Endothelial cell of umbilical vein (primary cell): Measurements from ENCODE around the gene ARFGEF3. TPM values are rescaled to one million over a fixed set of nuclear protein-coding genes. Genes with fewer than 3 reads are reported as not detected.

Source experiments
- BruUV-seq: library from RNA; stranded (reverse); fragments of 400-500 nt; replicated peaks from 2 replicates; lab custom pipeline; 2021; lab: Mats Ljungman, UMichigan
- CTCF ChIA-PET: fragments of 300-600, 350-600 bp; sonication (Branson Sonifier 250); formaldehyde crosslinking; loops from one replicate; lab custom pipeline; 2021; ENCODE audit warnings: antibody characterized with exemption, inconsistent platforms; lab: Charles Lee
- POLR2A ChIA-PET: fragments of 300-600, 350-600 bp; sonication (Branson Sonifier 250); formaldehyde crosslinking; loops from one replicate; lab custom pipeline; 2021; ENCODE audit warnings: antibody characterized with exemption, inconsistent platforms; lab: Charles Lee
- DNase-seq: peaks from one replicate; pipeline ENCODE4 v3.0.0-alpha.2; 2011; ENCODE audit warnings: low read depth, low spot score
- FAIRE-seq: peaks from 2 replicates; lab custom pipeline; 2011; peaks lifted over from hg19 to GRCh38; lab: Jason Lieb, UNC
- H2AFZ ChIP-seq: 2 replicates; pipeline ENCODE4 v1.6.0; 2012; ENCODE audit warnings: low read depth, low read length, control low read depth, inconsistent platforms
- H3K27ac ChIP-seq: 2 replicates; pipeline ENCODE4 v1.5.1; 2011; ENCODE audit warnings: low read depth, mild to moderate bottlenecking, control low read depth, low read length, moderate library complexity; ENCODE audit not compliant: insufficient read depth
- H3K27me3 ChIP-seq, 2 experiments: 2 replicates each; pipeline versions ENCODE4 v1.6.0 to v1.6.1; 2011; ENCODE audit warnings: low read length in 2 of 2, mixed read lengths in 1 of 2; ENCODE audit not compliant: control insufficient read depth in 2 of 2, insufficient read depth in 2 of 2
- H3K36me3 ChIP-seq, 2 experiments: 2 replicates in 1 of 2; 3 replicates in 1 of 2; pipeline ENCODE4 v1.5.1; 2011; ENCODE audit warnings: low read length in 2 of 2, mild to moderate bottlenecking in 1 of 2, moderate library complexity in 1 of 2; ENCODE audit not compliant: control insufficient read depth in 2 of 2, insufficient read depth in 2 of 2; ENCODE audit errors: extremely low read depth in 1 of 2
- H3K4me1 ChIP-seq: 3 replicates; pipeline ENCODE4 v1.5.1; 2011; ENCODE audit warnings: mild to moderate bottlenecking, low read length; ENCODE audit not compliant: control insufficient read depth, insufficient read depth; ENCODE audit errors: extremely low read depth
- H3K4me2 ChIP-seq: 2 replicates; pipeline ENCODE4 v1.6.1; 2011; ENCODE audit warnings: low read length, control low read depth, mixed read lengths; ENCODE audit not compliant: insufficient read depth
- H3K4me3 ChIP-seq, 3 experiments: fragments of 200-600 bp in 1 of 3; sonication (generic), shearing (Covaris generic) in 1 of 3; replicated peaks in 1 of 3; 2 replicates each; pipeline ENCODE4 v1.5.1; 2011 to 2016; ENCODE audit warnings: control low read depth in 3 of 3, low read length in 3 of 3, mild to moderate bottlenecking in 2 of 3, inconsistent platforms in 1 of 3, low read depth in 1 of 3, moderate library complexity in 1 of 3; ENCODE audit not compliant: insufficient read depth in 1 of 3
- H3K79me2 ChIP-seq: 2 replicates; pipeline ENCODE4 v1.6.0; 2012; ENCODE audit warnings: low read length, inconsistent platforms; ENCODE audit not compliant: control insufficient read depth, insufficient read depth
- H3K9ac ChIP-seq: replicated peaks from 2 replicates; pipeline ENCODE3; 2011; ENCODE audit warnings: low read length, control low read depth; ENCODE audit not compliant: insufficient read depth; ENCODE audit errors: extremely low read depth
- H3K9me1 ChIP-seq: replicated peaks from 3 replicates; pipeline ENCODE4 v1.6.0; 2011; ENCODE audit warnings: mild to moderate bottlenecking, low read length; ENCODE audit not compliant: control insufficient read depth, insufficient read depth; ENCODE audit errors: extremely low read depth
- H3K9me3 ChIP-seq: replicated peaks from 2 replicates; pipeline ENCODE4 v1.5.1; 2012; ENCODE audit warnings: low read length, inconsistent platforms; ENCODE audit not compliant: control insufficient read depth, insufficient read depth
- H4K20me1 ChIP-seq: replicated peaks from 2 replicates; pipeline ENCODE3; 2011; ENCODE audit warnings: mild to moderate bottlenecking, low read length; ENCODE audit not compliant: control insufficient read depth, insufficient read depth; ENCODE audit errors: extremely low read depth
- EZH2 ChIP-seq: IDR thresholded peaks from 2 replicates; pipeline ENCODE4 v1.6.1; 2012; ENCODE audit warnings: borderline replicate concordance, low read depth, mild to moderate bottlenecking, moderate library complexity, low read length, inconsistent platforms; ENCODE audit not compliant: severe bottlenecking
- FOS ChIP-seq: IDR thresholded peaks from 2 replicates; pipeline ENCODE4 v1.6.1; 2011; ENCODE audit warnings: mild to moderate bottlenecking, low read length, moderate library complexity, borderline replicate concordance; ENCODE audit not compliant: insufficient read depth
- GATA2 ChIP-seq: IDR thresholded peaks from 2 replicates; pipeline ENCODE4 v1.7.0; 2011; ENCODE audit warnings: low read depth, mild to moderate bottlenecking, moderate library complexity, mixed read lengths, low read length; ENCODE audit not compliant: insufficient read length, insufficient read depth
- JUN ChIP-seq: IDR thresholded peaks from 2 replicates; pipeline ENCODE4 v1.6.1; 2011; ENCODE audit warnings: borderline replicate concordance, low read depth; ENCODE audit not compliant: insufficient read length, insufficient read depth
- POLR2A ChIP-seq: IDR thresholded peaks from 2 replicates; pipeline ENCODE4 v1.6.1; 2012; ENCODE audit warnings: low read depth, mild to moderate bottlenecking, control low read depth, low read length
- POLR2AphosphoS5 ChIP-seq: IDR thresholded peaks from 2 replicates; pipeline ENCODE4 v1.6.1; 2012; ENCODE audit warnings: low read depth, mild to moderate bottlenecking, control low read depth, low read length, moderate library complexity; ENCODE audit not compliant: insufficient read depth
- dilution Hi-C: fragments of 300-500 bp; cut with MboI; formaldehyde crosslinking; loops from one replicate; pipeline ENCODE4 v1.15.0; 2019; ENCODE audit warnings: low sequenced_read_pairs; ENCODE audit not compliant: extremely low pct_ligation_motif_present
- intact Hi-C: fragments of 100-400 bp; cut with micrococcal nuclease; formaldehyde crosslinking; loops from one replicate; pipeline ENCODE4 v1.10.0; 2022
- polyA plus RNA-seq, 4 experiments: library from polyadenylated mRNA; depleted of rRNA in 3 of 4; stranded (reverse) in 3 of 4; unstranded in 1 of 4; fragments of >200 nt; gene quantifications; 2 replicates each; pipeline versions ENCODE4 v1.2.1 to v1.2.3, GENCODE V29; 2011 to 2012; ENCODE audit warnings: missing spikeins in 1 of 4
- total RNA-seq: library from RNA; stranded (reverse); gene quantifications from 2 replicates; pipeline ENCODE4 v1.2.3, GENCODE V29; 2021
- TF ChIP-seq, protein P1 (sequence below): IDR thresholded peaks from 2 replicates; pipeline ENCODE4 v1.6.1; 2011; ENCODE audit not compliant: insufficient read depth, insufficient read length
- TF ChIP-seq, protein P2 (sequence below), 2 donors: IDR thresholded peaks; 1 replicate in 1 of 2; 2 replicates in 1 of 2; pipeline ENCODE4 v1.5.1; 2011; ENCODE audit warnings: low read length in 2 of 2, mild to moderate bottlenecking in 2 of 2, moderate library complexity in 2 of 2, control low read depth in 1 of 2, inconsistent platforms in 1 of 2, low read depth in 1 of 2; ENCODE audit not compliant: insufficient read depth in 1 of 2; ENCODE audit errors: extremely low read depth in 1 of 2

Gene ARFGEF3
- total and polyA plus RNA-seq, 2 donors (not counting 3 experiments of a cell fraction or from before 2014, with no cell fraction given), result 1.3 to 7.3 TPM

DNA sequence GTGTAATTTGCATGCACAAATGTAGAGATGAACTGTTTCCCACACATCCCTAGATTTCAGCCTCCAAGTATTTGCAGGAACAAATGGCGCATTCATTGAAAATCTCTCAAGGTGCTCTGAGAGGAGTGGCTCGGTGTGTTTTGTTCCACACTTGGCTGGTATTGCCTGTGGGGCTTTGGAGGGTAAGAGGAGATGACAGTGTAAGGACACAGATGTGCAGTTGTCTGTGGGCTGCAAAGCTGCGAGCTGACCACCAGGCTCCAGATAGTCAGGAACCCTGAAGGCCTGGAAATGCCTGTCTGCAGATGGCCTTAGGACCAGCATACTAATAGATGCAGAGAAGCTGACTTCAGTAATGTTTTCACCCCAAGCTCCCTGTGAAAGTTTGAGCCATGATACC, 114.2 kb downstream of the ARFGEF3 start:
- ChIA-PET CTCF (interaction anchor here (1.1 to 1.8 kb wide), 6 partner anchors 9 to 159 kb away, joined by 3 to 10 read pairs (median 4); no protein-coding TSS in a partner anchor), POLR2A (no interaction called here)
- no peak overlapping the region for H2AFZ ChIP-seq

More for the DNA sequence above, 114.2 kb downstream of the ARFGEF3 start:
- TF ChIP-seq FOS, result no peak
- no peak for TF ChIP-seq EZH2
- TF ChIP-seq, protein P1, sequence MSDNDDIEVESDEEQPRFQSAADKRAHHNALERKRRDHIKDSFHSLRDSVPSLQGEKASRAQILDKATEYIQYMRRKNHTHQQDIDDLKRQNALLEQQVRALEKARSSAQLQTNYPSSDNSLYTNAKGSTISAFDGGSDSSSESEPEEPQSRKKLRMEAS, result no peak
- TF ChIP-seq, protein P2, sequence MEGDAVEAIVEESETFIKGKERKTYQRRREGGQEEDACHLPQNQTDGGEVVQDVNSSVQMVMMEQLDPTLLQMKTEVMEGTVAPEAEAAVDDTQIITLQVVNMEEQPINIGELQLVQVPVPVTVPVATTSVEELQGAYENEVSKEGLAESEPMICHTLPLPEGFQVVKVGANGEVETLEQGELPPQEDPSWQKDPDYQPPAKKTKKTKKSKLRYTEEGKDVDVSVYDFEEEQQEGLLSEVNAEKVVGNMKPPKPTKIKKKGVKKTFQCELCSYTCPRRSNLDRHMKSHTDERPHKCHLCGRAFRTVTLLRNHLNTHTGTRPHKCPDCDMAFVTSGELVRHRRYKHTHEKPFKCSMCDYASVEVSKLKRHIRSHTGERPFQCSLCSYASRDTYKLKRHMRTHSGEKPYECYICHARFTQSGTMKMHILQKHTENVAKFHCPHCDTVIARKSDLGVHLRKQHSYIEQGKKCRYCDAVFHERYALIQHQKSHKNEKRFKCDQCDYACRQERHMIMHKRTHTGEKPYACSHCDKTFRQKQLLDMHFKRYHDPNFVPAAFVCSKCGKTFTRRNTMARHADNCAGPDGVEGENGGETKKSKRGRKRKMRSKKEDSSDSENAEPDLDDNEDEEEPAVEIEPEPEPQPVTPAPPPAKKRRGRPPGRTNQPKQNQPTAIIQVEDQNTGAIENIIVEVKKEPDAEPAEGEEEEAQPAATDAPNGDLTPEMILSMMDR (IDR thresholded peaks at IDR 0.05; ENCODE audit: extremely low read depth in 1 of 2, insufficient read depth in 1 of 2, low read depth in 1 of 2, low read length in 2 of 2), result no peak
- no peak for TF ChIP-seq GATA2
- TF ChIP-seq JUN, result no peak
- no peak for TF ChIP-seq POLR2AphosphoS5
- TF ChIP-seq POLR2A, result no peak
- no peaks in the 10 kb centered on the region for H3K4me1 ChIP-seq
- no peaks in the 10 kb centered on the region for H3K9me3 ChIP-seq
- H3K9me1 ChIP-seq, result no peaks in the 10 kb centered on the region
- no peaks in the 10 kb centered on the region for H3K36me3 ChIP-seq
- no peak overlapping the region for H3K27ac ChIP-seq
- FAIRE-seq (no peak), DNase-seq (no peak)
- intact Hi-C loops, result loop anchor here (5.0 kb wide), 1 partner anchor 274 kb away; no protein-coding TSS in a partner anchor
- H3K27me3 ChIP-seq, result no peaks in the 10 kb centered on the region
- H3K4me2 ChIP-seq, result no peak overlapping the region
- dilution Hi-C loops, result no loop called here
- no peak overlapping the region for H3K9ac ChIP-seq
- BruUV-seq, result no TSS peak
- H3K79me2 ChIP-seq, result no peaks in the 10 kb centered on the region
- no peak overlapping the region for H3K4me3 ChIP-seq
- H4K20me1 ChIP-seq, result no peaks in the 10 kb centered on the region
